HG03558 (cell line): ENCODE data around the gene FLVCR2.
"Not testable (repeated sequence)": the region's sequence is repeated elsewhere in the genome, so short reads cannot be mapped to it uniquely, and the experiment has no call there.

Experiments used
- ATAC-seq: cut with Tn5 transposase; IDR thresholded peaks from one replicate; pipeline ENCODE4 v1.9.1; 2021; ENCODE audit warnings: moderate number of reproducible peaks; ENCODE audit not compliant: unreplicated experiment; ENCODE audit errors: extremely low read depth

FLVCR2 gene

DNA sequence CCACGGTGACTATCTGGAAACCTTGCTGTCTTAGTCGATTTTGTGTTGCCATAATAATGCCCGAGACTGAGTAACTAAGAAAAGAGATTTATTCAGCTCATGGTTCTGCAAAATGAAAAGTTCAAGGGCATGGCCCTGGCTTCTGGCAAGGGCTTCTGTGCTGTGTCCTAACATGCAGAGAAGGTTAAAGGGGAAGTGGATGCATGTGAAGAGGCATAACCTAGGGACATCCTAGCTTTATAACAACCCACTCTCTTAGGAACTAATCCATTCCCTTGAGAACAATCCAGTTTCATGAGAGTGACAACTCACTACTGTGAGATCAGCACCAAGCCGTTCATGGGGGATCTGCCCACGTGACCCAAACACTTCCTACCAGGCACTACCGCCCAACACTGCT is 11.5 kb downstream of the FLVCR2 start:
- ATAC-seq = no peak

DNA sequence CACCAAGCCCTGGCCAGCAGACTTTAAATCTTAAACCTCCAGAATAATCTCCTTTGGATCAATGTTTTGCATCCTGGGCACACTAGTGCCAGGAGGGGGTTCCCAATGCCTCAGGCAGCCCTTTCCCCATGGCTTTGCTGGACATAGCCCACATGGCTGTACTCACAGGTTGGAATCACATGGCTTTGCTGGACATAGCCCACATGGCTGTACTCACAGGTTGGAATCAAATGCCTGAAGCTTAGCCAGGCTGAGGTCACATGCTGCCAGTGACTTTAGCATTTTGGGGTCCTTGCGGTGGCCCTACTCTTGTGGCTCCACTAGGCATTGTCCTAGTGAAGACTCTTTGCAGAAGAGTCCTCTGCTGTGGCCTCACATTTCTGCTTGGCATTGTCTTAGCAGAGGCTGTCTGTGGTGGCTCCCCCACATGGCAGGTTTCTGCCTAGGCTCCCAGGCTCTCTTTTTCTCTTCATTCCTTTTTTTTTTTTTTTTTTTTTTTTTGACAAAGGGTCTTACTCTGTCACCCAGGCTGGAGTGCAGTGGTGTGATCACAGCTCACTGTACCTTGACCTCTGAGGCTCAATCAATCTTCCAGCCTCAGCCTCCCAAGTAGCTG is 13.0 kb downstream of the FLVCR2 start:
- ATAC-seq = no peak

DNA sequence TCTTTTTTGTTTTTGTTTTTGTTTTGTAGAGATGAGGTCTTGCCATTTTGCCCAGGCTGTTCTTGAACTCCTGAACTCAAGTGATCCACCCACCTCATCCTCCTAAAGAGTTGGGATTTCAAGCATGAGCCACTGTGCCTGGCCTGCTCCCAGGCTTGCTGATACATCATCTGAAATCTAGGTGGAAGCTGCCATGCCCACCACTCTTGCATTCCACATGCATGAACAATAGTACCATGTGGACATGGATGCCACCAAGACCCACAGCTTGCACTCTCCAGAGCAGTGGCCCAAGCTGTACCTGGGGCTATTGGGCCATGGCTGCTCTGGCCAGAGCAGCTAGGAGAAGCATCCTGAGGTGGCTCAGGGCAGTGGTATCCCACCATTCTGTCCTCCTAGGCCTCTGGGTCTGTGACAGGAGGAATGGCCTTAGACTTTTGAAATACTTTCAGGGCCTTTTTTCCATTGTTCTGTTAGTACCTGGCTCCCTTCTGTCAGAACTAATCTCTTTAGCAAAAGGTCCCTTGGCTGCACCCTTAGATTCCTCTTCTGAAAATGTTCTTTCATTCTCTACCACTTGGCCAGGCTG is 13.7 kb downstream of the FLVCR2 start:
- ATAC-seq = no peak

DNA sequence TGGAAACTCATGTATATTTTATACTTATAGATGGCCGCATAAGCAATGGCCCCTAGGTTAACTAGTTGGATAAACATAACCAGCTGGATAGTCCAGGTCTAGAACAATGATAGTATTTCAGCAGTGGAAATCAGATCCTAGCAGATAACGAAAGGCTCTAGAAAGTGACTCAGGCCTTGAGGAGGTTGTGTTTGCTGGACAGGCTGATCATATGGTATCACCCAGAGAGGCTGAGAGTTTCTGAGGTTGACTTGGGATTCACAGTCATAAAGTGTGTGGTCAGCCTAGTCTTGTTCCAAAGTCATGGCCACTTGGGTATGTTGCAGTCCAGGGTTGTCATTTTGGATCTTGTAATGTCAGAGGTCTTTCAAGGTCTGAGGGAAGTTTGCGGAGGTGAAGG is 16.8 kb downstream of the FLVCR2 start:
- no peak for ATAC-seq

DNA sequence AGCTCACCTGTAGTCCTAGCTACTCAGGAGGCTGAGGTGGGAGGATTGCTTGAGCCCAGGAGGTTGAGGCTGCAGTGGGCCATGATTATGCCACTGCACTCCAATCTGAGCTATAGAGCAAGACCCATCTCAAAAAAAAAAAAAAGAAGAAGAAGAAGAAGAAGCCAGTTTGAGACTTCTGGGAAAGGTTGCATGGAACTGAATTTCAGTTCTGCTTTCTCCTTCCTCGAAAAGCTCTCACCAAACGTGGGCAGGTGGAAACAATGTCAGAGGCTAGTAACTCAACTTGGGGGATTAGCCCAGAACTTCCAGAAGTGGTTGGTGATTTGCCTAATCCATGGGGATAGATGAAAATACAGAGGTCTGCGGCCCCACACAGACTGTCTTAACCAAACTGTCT is 18.7 kb downstream of the FLVCR2 start:
- ATAC-seq = no peak

DNA sequence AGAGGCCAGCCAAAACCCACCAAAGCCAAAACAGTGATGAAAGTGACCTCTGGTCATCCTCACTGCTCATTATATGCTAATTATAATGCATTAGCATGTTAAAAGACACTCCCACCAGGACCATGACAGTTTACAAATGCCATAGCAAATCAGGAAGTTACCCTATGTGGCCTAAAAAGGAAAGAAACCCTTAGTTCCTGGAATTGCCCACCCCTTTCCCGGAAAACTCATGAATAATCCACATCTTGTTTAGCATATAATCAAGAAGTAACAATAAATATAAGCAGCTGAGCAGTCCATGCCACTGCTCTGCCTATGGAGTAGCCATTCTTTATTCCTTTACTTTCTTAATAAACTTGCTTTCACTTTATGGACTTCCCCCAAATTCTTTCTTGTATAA is 21.7 kb downstream of the FLVCR2 start:
- not testable (repeated sequence) for ATAC-seq

DNA sequence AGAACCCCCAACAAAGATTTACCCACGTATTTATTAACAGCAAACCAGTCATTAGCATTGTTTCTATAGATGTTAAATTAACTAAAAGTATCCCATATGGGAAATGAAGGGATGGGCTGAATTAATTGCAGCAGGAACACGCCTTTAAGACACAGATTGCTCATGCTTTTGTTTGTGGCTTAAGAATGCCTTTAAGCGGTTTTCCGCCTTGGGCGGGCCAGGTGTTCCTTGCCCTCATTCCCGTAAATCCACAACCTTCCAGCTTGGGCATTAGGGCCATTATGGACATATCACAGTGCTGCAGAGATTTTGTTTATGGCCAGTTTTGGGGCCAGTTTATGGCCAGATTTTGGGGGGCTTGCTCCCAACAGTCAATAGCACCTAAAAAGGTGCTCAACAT is 22.6 kb downstream of the FLVCR2 start:
- ATAC-seq = not testable (repeated sequence)

DNA sequence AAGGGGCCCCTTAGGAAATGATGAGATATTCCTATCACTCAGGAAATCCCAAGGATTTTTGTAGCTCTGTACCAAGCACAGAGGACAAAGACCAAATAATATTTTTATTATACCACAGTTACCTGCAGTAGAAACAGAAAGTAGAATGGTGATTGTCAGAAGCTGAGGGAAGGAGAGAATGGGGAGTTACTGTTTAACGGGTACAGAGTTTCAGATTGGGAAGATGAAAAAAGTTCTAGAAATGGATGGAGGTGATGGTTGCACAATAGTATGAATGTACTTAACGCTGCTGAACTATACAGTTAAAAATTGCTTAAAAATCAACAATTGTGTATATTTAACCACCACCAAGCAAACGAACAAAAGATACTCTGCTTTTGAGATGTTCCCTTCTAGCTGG is 24.1 kb downstream of the FLVCR2 start:
- no peak for ATAC-seq

DNA sequence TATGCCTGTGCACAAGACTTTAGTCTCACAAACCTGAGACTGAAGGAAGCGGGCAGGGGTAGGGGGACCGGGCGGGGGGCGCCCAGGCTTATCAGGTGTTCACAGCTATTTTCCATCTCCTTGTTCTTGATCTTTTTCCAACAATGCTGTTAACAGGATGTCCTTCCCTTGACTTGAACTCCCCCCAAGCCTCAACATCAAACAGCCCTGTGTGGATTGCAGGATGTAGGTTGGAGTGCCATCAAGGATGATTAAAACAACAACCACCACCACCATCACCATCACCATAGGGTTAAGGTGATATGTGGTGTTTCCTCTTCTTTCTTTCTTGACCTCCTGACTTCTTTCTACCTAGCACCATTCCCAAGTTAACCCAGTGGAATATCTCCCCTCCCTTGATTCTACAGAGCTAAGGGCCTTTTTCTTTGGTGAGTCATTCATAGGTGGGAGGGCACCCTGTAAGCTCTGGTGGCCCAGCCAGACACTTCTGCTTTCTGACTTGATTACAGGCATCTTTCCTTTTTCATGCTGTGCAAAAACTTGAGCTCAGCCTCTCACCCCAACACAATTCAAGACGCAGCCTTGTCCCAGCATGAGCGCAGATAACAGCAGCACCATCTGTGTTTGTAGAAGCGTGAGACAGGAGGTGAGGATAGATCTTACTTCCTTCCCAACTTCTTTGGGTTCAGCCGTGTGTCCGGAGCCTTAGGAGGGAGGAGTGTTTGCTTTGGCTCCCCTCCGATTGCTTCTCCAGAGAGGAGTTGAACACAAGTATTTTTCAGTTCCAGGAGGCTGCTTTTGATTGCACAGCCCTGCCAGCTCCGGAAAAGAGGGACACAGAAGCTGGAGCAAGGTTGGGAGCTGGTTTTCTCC is 26.8 kb downstream of the FLVCR2 start:
- ATAC-seq = no peak

DNA sequence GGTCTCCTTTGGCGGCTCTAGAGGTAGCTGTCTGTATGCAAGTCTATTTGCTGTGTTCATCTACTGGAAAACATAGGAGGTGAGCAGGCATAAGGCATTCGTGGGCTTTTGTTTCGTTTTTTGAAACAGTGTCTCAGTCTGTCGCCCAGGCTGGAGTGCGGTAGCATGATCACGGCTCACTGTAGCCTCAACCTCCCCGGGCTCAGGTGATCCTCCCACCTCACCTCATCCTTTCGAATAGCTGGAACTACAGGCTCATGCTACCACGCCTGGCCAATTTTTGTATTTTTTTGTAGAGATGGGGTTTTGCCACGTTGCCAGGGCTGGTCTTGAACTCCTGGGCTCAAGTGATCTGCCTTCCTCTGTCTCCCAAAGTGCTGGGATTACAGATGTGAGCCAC is 27.5 kb downstream of the FLVCR2 start:
- ATAC-seq = no peak

DNA sequence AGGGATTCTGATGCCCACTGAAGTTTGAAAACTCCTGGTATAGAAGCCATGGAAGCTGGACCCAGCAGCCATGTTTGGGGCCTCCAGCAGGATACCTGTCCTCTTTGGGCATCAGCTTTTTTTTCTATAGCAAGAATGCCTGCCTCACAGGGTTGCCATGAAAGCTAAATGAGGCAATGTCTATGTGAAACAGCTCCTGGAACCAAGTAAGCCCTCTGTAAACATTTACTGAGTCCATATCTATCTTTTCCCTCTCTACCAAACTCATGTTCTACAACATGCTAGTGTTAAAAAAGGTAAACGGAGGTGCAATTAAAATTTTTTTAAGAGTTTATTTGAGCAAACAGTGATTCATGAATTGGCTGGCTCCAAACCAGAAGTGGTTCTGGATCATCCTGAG is 28.6 kb downstream of the FLVCR2 start:
- no peak for ATAC-seq

DNA sequence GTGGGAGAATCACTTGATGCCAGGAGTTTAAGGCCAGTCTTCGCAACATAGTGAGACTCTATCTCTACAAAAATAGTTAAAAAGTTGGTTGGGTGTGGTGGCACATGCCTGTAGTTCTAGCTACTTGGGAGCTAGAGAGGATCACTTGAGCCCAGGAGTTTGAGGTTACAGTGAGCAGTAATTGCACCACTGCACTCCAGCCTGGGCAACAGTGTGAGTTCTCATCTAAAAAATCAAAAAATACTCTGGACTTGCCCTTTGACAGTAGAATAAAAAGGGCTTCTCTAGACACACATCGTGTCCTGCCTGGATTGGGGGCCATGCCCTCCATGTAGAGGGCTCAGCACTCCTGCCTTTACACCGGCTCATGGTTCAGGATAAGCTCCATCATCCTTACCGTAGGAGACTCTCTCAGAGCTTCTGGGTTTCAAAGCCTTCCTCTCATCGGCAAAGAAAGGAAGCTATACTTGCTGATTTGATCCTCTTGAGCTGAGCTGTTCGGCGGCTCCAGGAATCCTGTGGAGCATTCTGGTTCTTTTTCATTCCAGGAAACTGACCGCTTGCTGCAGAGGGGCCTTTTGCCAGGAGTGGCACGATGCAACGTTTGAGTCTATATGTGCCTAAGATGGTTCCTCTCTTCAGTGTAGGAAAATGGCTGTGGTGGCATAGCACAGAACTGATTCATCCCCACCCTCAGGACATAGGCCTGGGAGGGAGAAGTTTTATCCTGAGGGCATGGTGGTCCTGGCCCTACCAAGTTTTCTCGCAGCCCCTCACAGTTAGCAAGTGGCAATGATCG is 29.6 kb downstream of the FLVCR2 start:
- ATAC-seq = no peak

DNA sequence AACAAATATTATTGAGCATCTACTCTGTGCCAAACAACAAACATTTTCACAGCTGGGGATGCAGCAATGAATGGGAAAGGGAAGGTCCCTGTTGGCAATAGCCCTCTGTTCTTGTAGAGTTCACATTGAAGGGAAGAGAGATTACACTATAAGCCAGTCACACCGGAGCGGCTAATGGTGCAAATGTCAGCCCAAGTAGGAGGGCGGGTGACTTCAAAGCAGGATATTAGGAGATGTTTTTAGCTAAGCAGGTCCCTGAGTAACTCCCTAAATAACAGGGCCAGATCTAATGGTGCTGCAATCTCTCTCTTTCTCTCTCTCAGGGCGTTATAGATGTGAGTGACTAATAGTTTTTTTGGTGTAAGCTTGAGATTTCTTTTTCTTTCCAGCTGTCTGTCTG is 30.7 kb downstream of the FLVCR2 start:
- ATAC-seq = no peak

DNA sequence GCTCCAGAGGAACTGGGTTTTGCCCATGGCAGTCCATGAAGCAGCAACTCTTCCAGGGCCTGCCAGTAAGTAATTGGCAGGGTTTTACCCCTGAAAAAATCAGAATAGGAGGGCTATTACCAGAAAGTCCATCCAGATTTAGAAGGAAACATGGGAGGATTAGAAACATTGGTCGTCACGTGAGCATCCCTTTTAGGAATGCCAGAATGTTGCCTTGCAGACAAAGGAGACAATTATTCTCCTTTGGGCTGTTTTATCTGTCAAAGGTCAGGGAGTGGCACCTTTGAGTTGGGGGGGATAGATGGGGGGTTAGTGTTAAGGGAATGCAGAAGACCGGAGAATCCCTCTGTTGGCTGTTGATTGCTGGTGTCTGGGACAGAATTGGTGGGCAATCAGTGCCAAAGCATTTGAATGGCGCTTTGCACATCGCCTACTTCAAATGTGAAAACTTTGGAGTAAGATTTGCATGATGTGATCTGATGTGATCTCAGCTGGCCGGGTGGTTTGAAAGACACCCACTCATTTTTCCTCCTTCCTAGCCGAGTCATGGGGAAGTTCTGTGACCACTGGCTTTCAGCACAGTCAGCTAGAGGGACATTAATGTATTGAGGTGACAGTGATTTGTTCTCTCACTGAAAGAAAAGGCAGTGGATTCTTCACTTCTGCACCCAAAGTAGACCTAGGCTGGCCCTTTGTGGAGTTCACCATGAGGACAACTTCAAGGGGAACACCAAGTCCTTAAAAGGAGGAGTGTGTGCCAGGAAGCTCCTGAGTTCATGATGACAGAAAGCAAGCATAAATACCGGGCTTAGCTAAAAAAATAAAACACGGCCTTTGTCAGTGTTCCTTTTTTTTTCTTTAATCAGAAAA is 31.4 kb downstream of the FLVCR2 start:
- no peak for ATAC-seq

DNA sequence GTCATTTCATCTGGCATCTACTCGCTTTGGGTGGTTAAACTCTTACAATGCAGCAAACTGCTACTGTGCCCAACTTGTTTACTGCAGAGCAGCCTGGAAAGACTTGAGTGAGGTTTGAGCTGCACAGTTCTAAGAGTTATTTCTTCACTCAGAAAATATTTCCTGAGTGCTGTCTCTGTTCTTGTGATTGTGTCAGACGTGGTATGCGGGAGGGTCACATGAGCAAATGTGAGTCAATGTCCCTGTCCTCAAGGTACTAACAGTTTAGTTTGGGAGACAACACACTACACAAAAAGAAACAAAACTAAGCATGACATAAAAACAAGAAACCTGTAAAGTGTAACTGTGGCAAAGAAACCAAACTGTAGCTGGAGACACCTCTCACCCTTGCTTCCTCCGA is 32.4 kb downstream of the FLVCR2 start:
- ATAC-seq = no peak

DNA sequence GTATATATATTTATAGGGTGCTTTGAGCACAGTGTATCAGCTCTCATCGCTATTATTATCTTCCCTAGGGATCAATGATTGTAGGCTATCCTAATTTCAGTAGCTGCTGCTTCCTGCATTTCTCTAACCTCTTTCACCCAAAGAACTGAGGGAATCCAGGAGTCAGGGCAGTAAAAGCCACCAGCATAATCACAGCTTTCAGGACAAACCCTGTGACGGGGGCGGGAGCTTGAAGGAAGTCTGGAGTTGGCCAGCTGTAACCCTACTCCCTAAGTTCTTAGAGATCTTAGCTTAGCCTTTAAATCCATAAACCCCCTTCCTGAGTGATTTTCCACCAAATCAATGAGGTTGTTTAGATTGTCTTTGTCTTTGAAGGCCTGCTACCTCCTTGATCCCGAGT is 33.7 kb downstream of the FLVCR2 start:
- no peak for ATAC-seq

DNA sequence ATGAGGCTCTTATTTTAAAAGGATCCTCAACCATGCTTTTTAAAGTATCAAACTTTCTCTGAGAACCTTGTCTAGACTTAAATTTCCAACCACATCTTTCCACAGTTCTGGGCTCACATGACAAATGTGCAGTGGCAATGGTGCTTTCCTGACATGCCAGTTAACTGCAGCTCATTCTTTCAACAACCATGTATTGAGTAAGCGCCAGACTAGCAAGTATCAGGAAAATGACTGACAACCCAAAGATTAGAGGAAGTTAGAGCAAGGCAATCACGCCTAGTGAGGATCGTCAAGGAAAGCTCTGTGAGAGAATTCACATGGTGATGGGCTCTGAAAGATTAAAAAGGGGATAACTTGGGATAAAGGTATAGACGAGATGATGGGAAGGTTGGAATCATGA is 35.8 kb downstream of the FLVCR2 start:
- ATAC-seq = no peak

DNA sequence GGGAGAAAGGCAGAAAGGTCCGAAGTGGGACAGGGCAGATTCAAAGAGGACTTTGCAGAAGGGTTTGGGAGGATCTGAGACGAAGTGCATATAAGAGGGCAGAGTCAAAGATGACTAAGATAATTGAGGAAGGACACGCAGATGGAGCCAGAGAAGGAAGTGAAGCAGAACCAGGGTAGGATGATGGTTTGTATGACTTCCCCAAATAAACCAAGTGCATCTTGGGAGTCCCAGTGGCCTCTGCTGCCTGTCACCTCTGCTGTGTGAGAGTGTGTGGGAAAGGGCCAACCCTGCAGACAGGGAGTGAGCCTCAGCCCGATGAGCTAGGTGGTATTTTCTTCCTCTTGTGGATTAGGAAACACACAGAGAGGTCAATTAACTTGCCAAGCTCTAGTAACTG is 36.8 kb downstream of the FLVCR2 start:
- no peak for ATAC-seq

DNA sequence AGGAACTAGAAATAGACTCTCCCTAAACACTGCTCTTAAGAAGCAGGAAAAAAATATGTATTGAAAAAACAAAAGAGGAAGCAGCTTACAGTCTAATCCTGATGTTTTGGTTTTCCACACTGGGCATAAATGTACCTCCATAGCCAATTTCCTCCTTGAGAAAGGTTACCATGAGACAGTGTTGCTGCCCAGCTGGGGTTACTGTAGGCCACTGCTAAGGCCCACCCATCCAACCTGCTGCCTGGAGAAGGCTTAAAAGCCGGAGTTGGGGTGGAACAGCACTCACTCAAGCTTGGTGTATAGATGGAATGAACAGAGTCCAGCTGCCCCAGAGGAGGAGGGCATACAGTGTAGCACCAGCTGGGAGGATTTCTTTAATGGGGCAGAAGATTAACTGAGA is 41.1 kb downstream of the FLVCR2 start:
- ATAC-seq = no peak

DNA sequence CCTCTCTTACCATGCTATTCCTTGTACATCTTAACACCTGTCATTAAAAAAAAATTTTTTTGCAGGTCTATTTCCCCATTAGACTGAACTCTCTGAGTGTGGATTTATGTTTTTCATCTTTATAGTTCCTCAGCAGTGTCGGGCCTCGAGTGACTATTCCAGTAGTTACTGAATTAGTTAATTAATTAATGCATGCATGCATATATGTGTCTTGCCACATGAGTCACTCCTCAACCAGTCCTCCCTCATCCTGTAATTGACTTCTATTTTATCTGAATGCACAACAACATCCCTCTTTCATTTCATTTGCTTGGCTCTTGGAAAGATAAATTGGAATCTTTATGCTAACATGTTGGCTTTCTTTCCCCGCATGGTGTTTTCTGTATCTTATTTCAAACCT is 46.6 kb downstream of the FLVCR2 start:
- no peak for ATAC-seq
